HG02759 (cell line): ENCODE data around the gene ONECUT1.
A peak's percentile ranks its signal among the peaks of the same experiment; 100 is the strongest.
"Not testable (repeated sequence)": the region's sequence is repeated elsewhere in the genome, so short reads cannot be mapped to it uniquely, and the experiment has no call there.

Experiments used
- ATAC-seq: cut with Tn5 transposase; IDR thresholded peaks from one replicate; pipeline ENCODE4 v1.9.1; 2021; ENCODE audit warnings: mild to moderate bottlenecking, moderate library complexity; ENCODE audit not compliant: unreplicated experiment

The ONECUT1 gene

DNA sequence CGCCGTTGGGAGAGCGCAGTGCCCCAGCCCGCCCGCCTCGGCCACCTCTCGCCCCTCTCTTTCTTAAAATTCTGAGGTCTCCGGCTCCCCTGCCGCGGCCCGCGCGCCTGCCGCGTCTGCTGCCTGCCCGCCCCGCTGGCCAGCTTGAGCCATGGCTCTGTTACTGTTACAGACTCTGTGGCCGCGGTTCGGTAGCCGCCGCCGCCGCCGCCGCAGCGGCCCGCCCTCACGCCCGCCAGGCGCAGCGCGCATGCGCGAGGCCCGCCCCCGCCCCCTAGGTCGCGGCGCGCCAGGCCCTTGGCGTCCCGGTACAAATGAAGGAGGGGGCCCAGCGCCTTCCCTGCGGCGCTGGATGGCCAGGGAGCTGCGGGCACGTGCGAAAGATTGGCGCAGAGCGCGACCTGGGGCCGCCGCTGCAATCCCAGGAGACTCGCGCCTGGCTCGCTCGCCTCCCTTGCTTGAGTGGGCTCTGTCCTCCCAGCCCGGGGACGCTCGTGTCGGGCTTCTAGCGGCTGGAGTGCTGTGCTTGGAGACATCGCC is at the start of gene ONECUT1:
Gene ONECUT1, minus strand, starts transcription at position 168 of the 540 bp plus-strand sequence. CDS start 452 bp downstream, outside the sequence.
- ATAC-seq: peak; percentile 90

DNA sequence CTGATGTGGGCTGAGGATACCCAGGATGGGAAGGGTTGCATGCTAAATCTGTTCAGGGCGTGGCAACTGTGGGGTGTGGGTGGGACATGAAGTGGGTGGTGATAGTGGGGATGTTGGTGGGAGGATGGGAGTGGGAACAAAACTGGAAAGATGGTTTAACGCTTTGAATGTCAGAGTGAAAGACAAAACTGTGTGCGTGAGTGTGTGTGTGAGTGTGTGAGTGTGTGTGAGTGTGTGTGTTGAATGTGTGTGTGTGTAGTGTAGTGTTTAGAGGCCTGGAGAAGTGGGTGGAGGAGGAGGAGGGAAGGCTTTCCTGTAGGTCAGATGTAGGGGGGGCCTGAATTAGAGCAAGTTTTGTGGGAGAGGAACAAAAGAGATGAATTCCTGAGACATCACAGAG is 44.2 kb upstream of the ONECUT1 start:
- no peak for ATAC-seq

DNA sequence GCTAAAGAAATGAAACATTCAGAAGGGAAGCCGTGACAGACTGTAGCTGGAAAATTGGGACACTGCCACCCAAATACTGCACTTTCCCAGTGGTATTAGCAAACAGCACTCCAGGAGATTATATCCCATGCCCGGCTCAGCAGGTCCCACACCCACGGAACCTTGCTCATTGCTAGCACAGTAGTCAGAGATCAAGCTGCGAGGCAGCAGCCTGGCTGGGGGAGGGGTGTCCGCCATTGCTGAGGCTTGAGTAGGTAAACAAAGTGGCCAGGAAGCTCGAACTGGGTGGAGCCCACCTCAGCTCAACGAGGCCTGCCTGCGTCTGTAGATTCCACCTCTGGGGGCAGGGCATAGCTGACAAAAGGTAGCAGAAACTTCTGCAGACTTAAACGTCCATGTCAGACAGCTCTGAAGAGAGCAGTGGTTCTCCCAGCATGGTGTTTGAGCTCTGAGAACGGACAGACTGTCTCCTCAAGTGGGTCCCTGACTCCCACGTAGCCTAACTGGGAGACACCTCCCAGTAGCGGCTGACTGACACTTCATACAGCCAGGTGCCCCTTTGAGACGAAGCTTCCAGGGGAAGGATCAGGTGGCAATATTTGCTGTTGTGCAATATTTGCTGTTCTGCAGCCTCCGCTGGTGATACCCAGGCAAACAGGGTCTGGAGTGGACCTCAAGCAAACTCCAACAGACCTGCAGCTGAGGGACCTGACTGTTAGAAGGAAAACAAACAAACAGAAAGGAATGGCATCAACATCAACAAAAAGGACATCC is 34.2 kb upstream of the ONECUT1 start:
- not testable (repeated sequence) for ATAC-seq

DNA sequence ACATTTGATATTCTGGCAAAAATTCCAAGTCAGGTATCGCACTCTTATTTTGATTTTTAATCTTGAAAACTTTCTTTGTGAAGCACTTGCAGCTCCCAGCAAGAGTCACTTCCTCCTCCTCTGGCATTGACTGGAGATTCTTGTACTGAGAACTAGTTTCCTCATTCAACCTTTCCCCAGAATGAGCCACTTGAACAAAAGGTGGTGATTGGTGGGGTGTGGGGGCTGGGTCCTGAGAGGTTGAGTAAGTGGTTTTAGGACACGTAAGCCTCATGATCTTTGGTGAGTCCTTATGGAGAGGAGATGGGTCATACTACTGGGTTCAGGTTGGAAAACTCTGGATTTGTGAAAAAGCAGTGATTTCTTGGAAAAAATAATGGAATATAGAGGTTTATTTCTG is 32.3 kb upstream of the ONECUT1 start:
- no peak for ATAC-seq

DNA sequence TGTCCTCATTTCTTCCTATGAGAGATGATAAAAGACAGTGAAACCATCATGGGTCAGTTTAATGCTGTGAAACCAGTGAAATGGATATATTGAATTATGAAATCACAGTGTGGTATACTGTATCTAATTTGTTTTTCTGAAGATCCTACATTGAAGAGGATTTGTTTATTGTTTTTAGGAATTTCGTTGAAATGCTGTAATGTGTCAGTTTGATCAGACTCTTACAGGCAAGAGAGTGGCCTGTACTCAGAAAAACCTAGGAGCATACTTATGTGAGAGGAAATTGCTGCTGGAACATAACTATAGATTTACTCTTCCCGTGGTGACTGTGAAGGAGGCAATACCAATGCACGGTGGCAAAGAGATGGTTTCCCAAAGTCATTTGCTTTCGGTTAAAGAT is 29.1 kb upstream of the ONECUT1 start:
- ATAC-seq: no peak

DNA sequence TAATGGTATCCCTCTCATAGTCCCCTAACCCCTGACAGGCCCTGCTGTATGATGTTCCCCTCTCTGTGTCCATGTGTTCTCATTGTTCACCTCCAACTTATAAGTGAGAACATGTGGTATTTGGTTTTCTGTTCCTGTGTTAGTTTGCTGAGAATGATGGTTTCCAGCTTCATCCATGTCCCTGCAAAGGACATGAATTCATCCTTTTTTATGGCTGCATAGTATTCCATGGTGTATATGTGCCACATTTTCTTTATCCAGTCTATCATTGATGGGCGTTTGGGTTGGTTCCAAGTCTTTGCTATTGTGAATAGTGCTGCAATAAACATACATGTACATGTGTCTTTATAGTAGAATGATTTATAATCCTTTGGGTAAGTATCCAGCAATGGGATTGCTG is 25.8 kb upstream of the ONECUT1 start:
- ATAC-seq: not testable (repeated sequence)

DNA sequence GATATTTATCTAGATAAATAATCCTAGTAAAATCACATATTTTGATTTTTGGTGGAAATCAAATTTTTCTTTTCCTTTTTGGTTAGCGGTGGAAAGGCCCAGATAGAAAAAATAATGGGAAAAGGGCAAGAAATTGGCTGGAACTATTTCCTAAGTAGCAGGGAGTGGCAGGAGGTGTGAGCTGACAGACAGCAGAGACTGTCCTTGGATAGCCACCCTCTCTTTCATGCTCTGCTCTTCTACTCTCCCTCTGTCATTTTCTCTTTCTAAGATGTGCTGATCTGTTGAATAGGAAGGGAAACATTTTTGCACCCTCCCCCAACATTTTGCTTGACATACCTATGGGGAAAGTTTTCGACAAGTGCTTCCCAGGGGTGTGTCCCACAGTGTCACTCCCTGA is 18.9 kb upstream of the ONECUT1 start:
- no peak for ATAC-seq

DNA sequence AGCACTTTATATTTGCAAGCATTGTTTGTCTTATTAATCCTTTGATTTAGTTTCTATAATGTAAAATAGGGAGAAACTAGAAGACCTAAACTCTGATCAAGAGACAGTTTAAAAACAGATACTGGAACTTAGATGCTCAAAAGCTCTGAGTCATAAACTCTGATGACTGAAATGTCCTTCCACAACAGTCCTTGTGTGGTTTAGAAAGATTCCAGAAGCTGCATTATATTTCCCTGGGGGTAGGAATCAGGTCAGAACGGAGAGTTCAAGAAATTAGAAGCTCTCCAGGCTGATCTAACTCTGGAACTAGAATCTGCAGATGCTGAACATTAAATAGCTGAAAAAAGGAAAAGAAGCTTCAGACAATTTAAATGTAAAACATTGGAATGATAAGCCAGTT is 18.3 kb upstream of the ONECUT1 start:
- ATAC-seq: no peak

DNA sequence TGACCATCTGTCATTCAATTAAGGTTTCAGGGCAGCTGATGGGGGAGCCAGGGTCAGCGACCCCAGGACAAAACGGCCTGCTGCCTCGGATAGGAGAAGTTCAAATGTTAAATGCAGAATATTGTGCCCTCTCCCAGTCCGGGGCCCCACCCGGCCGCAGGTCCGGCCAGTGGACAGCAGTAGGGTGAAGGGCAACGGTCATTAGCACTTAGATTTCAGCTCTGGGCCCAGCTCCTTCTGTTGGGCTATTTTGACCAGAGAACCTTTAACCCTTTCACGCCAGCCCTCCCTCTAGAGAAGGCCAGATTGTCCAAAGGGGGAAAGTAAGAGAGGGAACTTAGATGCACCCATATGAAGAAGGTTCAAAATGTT is 16.1 kb upstream of the ONECUT1 start:
- no peak for ATAC-seq

DNA sequence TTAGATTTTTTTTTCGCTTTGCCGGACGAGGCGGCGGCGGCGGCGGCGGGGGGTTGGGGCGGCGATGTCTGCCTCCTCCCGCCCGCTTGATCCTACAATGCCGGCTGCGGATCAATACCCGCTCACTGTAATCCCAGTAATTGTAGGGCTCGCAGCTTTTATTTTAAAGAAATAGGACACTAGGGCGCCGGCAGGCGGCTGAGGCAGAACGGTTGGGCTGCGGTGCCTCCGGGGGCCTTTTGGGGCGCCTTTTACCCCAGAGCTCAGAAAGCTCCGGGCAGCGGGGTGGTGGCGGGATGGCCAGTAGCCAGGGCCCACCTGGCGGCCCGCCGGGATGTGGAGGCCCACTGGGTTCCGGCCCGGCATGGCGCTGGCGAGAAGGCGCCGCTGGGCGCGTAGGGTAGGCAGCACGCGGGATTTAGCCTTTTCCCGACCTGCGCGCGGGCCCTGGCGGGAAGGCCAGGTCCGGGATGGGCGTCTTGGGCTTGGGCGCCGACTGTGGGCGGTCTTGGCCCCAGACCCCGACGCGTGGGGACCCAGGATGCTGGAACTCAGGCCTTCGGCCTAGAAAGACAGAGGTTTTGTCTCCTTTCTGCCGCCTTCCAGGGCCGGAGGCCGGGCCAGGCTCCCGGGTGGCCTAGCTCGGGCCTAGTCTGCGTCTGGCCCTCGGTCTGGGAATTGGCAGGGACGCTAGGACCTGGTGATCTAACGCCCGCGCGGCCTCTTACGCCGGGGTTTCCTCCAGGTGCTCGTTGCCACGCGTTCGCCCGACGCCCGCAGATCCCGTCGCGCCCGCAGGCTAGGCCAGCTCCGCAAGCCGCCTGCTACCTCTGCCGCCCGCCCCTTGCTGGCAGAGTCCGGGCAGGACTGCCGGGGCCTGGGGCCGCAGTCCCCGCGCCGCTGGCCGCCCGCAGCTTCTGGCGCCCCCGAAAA is 15.5 kb upstream of the ONECUT1 start:
- no peak for ATAC-seq

DNA sequence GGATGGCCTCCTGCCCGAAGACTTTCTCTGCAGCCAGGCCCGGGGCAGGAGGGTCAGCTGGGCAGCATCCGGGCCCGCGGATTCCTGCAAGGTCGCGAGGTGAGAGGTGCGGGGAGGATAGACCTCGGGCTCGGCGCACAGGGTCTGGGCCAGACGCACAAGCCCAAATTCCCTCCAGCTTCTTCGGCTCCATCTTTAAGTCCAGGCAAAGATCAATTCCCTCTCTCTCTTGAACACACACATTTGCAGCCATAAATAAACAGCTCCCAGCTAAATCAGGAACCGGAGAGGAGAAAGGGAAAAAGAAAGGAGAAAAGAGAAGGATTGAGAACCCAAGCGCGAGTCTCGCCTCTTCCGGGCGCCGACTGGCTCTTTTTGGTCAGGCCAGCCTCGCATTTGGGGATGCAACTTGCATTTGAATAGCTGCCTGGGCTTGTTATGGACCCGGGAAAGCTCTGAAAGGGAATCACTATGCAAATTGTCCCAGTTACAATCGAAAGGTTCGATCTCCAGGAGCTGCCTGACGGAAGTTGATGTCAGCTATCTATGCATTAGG is 14.5 kb upstream of the ONECUT1 start:
- ATAC-seq: no peak

DNA sequence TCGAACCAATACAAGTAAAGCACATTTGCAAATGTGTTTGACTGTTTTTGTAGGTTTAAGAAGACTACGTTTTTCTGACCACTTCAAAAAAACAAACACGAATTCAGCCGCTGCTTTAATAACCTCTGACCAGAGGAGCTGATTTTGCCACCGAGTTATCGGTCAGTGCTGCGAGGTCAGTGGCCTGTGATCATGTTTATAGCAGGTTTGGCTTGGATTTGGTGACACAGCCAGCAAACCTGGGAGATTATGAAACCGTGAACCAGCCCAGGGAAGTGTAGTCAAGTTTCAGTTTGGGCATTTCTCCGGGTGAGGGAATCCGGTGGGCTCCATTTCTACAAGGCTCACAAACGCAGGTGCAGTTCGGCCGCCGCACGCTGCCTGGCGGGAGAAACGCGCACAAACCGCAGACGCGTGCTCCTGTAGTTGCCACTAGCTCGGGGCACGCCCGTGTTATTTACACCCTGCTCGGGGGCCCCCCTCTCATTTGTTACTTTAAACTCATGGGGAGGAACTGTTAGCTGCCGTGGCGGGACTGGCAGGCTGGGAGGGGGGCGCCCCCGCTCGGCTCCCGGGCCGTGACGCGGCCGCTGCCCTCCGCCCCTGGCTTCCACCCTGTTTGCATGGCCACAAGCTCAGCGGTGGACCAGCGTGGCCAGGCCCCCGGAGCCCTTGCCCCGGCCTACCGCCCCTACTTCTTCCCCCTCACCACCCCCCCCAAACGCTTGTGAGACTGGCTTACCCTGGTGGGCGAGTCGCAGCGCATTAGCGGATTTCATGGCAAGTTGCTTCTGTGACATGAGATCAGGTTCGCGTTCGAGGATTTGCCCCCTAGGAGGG is 13.6 kb upstream of the ONECUT1 start:
- no peak for ATAC-seq

DNA sequence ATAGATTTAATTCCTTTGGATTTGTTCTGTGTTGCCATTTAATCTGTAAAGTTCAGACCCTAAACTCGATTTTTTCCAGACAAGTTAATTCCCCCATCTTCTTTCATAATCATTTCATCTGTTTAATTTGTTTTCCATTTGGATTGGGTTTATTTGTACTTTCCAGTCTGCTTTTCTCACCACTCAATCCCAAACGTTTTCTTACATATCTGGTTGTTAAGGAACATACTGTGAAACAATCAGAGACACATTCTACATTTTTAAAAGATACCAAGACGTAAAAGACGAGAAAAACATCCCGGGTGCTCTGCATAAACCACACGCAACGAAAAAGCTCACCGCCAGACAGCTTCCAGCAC is 13.0 kb upstream of the ONECUT1 start:
- no peak for ATAC-seq

DNA sequence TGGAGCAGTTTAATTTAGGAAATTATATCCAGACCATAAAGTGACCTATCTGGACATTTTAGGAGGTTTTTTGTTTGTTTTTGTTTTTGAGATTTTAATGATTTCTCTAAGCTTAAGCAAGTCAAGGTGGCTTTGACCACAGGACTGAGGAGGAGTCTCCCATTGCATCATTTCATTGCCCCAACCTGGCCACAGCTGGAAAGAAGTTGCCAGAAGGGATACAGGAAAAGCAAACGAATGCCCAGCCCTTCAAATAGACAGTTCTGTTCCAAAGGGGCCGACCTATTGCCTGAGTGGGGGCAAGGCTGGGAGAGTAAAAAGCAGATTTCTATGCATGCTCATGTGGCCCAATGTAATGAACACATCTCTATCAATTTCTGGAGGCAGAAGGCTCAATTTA is 12.0 kb upstream of the ONECUT1 start:
- ATAC-seq: no peak

DNA sequence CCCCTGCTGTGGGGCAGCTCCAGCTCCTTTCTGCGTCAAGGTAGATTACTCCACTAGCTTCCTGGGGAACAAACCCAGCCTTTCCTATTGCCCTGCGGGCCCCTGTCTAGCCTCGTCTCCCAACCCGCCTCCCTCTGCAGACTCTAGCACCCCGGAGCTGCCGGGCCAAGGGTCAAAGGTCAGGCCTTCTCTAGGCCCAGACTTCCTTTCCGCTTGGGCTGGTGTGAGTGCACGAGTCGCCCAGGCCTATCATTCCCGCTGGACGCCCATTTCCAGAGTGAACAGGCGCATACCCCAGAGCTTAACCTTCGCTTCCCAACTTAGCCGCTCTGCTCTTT is 11.6 kb upstream of the ONECUT1 start:
- ATAC-seq: no peak

DNA sequence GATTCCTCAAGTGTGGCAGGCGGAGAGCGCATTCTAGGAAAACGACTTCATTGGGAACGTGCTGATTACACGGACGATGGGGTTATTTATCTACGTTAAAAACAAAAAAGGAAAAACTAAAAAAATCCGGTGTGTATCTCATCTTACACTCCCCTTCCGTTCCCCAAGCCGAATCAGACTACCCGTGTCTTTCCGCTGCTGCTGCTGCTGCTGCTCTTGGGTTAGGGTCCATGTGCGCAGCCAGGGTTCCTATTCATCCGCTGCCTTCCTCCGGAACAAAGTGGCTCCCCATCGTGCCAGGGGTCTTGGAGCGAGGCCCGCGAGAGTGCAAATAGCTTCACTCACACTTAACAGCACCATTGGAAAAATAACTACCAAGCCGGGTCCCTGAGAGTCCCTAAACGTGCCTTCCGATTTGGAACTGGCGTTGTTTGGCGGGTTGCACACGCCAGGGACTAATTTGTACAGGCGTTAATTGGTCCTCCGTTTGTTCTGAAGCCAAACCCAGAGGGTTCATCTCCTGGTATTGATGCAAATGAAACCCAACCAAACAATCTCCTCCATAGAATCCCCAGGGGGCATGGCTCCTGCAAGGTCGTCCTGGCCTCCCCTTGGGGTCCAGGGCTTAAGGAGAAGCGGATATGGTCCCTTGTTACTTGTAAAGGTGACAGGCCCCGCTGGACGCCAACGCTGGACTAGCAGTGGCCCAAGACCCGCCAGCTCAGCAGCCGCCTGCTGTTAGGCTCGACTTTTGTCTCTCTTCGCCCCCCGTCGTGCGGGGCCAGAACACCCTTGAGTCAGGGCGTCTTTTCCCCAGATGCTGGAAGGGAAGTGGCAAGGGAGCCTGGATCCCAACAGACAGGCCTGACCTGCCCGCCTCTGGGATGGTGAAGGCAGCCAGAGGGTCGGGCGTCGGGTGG is 11.0 kb upstream of the ONECUT1 start:
- ATAC-seq: no peak

DNA sequence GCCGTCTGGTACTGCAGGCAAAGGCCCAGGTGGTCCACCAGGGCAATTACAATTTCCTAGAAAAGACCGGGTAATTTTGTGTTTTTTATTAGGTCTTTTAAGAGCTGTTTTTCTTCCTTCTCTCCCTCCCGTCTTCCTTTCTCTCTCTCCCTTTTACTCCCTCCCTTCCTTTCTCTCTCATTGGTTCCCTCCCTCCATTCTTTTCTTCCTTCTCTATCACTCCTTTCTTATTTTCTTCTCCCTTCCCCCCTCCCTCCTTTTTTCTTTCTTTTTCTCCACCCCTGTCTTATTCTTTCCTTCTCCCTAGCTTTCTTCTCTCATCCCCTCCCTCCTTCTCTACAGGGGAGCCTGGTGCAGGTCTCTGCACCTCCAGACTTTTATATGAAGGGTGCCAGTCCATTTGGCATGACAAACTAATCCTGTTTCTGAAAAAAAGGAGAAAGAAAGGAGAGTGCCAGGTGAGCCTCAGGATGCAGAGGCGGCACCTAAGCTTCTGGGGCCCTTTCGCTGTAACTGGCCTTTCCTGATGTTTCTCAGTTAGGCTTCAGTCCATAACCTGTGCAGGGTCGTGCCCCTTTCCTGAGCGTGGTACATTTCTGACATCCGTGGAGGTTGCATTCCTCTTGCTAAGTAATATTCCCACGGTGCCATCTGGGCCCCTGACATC is 9.1 kb upstream of the ONECUT1 start:
- ATAC-seq: no peak

DNA sequence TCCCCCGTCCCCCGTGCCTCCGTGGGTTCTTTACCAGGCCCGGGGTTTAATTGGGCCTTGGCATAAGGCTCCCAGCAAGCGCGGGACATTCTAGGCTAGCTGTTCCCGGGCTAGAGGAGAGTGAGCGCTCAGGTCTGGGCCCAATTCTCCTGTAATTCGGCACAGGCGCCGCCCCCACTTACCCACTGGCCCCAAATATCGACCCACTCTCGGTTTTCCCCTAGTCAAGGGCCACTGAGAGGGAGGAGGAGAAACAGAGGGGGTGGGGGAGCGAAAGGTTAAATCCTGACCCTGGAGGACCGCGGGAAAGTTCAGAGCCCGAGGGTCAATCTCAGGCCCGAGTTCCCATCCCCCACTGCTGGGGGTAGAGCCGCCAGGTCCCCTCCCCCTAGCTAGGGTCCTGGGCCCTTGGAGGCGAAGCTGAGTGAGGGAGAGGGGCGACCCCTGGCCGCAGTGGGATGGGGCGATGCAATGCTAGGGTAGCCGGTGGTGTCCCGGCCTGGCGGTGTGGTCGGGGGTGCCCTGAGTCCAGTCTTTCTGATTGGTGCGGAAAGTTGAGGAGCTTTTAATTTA is 8.5 kb upstream of the ONECUT1 start:
- no peak for ATAC-seq
